ENCODE results near the gene LCN1.

Gene LCN1

GRCh38 chr9:135489188-135489906 is 31.9 kb upstream of the LCN1 start:
- DNase-seq = no peak

GRCh38 chr9:135490166-135490870 is 30.9 kb upstream of the LCN1 start:
- no peak for DNase-seq

GRCh38 chr9:135490980-135491464 is 30.2 kb upstream of the LCN1 start:
- no peak for DNase-seq

- DNase-seq = no peak
Observed at GRCh38 chr9:135491764-135492163, 29.5 kb upstream of the LCN1 start.

- no peak for DNase-seq
Observed at GRCh38 chr9:135492886-135493669, 28.2 kb upstream of the LCN1 start.

GRCh38 chr9:135494791-135495559 is 26.3 kb upstream of the LCN1 start:
- DNase-seq = no peak

GRCh38 chr9:135498381-135499126 is 22.7 kb upstream of the LCN1 start:
- no peak for DNase-seq

GRCh38 chr9:135499326-135500070 is 21.7 kb upstream of the LCN1 start:
- DNase-seq = peak; percentile 73 to 79 (median 76)

- no peak for DNase-seq
Observed at GRCh38 chr9:135500071-135500524, 21.1 kb upstream of the LCN1 start.

GRCh38 chr9:135500525-135501260 is 20.5 kb upstream of the LCN1 start, which contains the start of gene MRPS2:
TSS of gene MRPS2 (plus strand) at chr9:135500682. CDS start at chr9:135500711, 29 bp downstream.
- peak; percentile 69 to 81 (median 74) for DNase-seq

- DNase-seq = peak in 1 of 4 experiments; percentile 27
Observed at GRCh38 chr9:135501261-135502167, 19.7 kb upstream of the LCN1 start.

GRCh38 chr9:135502168-135502872 is 18.9 kb upstream of the LCN1 start:
- no peak for DNase-seq

GRCh38 chr9:135502873-135503321 is 18.3 kb upstream of the LCN1 start:
- DNase-seq = no peak

GRCh38 chr9:135503371-135504261 is 17.6 kb upstream of the LCN1 start:
- DNase-seq = no peak

- peak in 3 of 4 experiments; percentile 19 to 38 (median 35) for DNase-seq
Observed at GRCh38 chr9:135504262-135505243, 16.7 kb upstream of the LCN1 start.
